Cardiac muscle cell (in vitro differentiated cells and primary cell): ENCODE results near the gene C19orf25. TPM values are rescaled to one million over a fixed set of nuclear protein-coding genes. Genes with fewer than 3 reads are reported as not detected.

ENCODE experiments used
- DNase-seq, 2 donors: peaks; one replicate each; pipeline versions ENCODE4 v3.0.0 to v3.0.0-alpha.2; 2010 to 2017; ENCODE audit warnings: low read depth in 1 of 2, low spot score in 1 of 2
- H3K27ac ChIP-seq: fragments of 200-600 bp; sonication (generic); 2 replicates; pipeline ENCODE4 v1.5.1; 2016
- H3K27me3 ChIP-seq: fragments of 200-600 bp; sonication (generic); 2 replicates; pipeline ENCODE4 v1.6.0; 2016; ENCODE audit warnings: control low read depth
- H3K36me3 ChIP-seq: fragments of 200-600 bp; sonication (generic); 2 replicates; pipeline ENCODE4 v1.5.1; 2016; ENCODE audit warnings: control low read depth
- H3K4me1 ChIP-seq: fragments of 200-600 bp; sonication (generic); 2 replicates; pipeline ENCODE4 v1.8.1; 2017; ENCODE audit warnings: low read depth, mild to moderate bottlenecking, mixed run types
- H3K4me3 ChIP-seq: fragments of 200-600 bp; sonication (generic); 2 replicates; pipeline ENCODE4 v1.5.1; 2016; ENCODE audit warnings: mild to moderate bottlenecking
- H3K9me3 ChIP-seq: fragments of 200-600 bp; sonication (generic); 2 replicates; pipeline ENCODE4 v1.5.1; 2017; ENCODE audit warnings: low read depth, mild to moderate bottlenecking, control low read depth
- polyA plus RNA-seq: library from polyadenylated mRNA; unstranded; fragments of >200 nt; fragmentation: Nextera tagmentation; extraction: Ambion mirVana; gene quantifications from 2 replicates; pipeline ENCODE4 v1.2.1, GENCODE V29; 2016
- total RNA-seq: library from RNA; depleted of rRNA; stranded (reverse); fragments of >200 nt; gene quantifications from 2 replicates; pipeline ENCODE4 v1.2.3, GENCODE V29; 2016
- TF ChIP-seq, protein P1 (sequence below): IDR thresholded peaks from 2 replicates; pipeline ENCODE4 v1.5.1; 2012; ENCODE audit warnings: low read depth, mild to moderate bottlenecking, low read length

Gene C19orf25
- total and polyA plus RNA-seq, 2 experiments from 2014 or later, result 52.4 to 84.9 TPM

DNA sequence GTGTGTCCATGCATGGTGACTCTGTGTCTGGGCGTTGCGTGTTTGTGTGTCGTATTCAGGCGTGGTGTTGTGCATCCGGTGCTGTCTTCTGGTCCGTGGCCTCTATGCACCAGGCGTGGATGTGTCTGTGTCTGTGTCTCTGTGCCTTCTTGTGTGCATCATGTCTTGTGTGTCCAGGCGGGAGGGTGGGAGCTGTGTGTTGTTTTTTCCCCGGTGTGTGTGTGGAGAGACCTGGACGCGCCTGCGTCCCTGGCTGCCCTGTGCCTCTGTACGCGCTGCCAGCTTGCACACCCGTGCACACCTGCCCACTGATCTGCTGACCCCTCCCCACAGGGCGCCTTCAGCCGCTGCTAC lies 45.9 kb upstream of the C19orf25 start:
- DNase-seq, result no peak
- Histone ChIP-seq H3K27me3 (peaks cover 83% of the 10 kb centered on the region), H3K4me3 (no peak overlapping the region), H3K4me1 (no peaks in the 10 kb centered on the region), H3K27ac (no peak overlapping the region), H3K9me3 (no peaks in the 10 kb centered on the region), H3K36me3 (no peaks in the 10 kb centered on the region)
- TF ChIP-seq, protein P1, sequence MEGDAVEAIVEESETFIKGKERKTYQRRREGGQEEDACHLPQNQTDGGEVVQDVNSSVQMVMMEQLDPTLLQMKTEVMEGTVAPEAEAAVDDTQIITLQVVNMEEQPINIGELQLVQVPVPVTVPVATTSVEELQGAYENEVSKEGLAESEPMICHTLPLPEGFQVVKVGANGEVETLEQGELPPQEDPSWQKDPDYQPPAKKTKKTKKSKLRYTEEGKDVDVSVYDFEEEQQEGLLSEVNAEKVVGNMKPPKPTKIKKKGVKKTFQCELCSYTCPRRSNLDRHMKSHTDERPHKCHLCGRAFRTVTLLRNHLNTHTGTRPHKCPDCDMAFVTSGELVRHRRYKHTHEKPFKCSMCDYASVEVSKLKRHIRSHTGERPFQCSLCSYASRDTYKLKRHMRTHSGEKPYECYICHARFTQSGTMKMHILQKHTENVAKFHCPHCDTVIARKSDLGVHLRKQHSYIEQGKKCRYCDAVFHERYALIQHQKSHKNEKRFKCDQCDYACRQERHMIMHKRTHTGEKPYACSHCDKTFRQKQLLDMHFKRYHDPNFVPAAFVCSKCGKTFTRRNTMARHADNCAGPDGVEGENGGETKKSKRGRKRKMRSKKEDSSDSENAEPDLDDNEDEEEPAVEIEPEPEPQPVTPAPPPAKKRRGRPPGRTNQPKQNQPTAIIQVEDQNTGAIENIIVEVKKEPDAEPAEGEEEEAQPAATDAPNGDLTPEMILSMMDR, result no peak

DNA sequence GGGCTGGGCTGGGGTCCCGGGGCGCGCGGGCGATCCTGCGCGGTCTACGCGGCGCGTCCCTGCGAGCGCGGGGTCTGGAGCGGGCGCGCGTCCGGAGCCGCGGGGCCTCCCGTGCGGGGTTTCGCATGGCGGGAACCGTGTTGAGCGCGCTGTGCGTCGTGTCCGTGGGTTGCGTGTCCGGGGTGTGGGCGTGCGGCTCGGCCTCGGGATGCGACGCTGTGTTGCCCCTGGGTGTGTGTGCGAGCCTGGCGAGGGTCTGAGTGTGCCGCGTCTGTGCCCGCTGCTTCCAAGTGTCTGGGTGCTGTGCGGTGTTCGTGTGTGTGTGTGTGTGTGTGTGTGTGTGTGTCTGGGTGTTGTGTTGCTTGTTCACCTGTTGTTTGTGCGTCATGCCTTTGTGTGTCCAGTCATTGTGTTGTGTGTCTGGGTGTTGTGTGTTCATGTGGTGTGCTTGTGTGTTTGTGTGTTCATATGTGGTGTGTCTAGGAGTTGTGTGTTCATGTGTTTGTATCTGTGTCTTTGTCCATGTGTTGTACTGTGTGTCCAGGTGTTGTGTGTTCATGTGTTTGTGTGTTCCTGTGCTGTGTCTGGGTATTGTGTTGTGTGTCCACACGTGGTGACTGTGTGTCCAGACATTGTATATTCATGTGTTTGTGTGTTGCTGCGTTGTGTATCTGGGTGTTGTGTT lies 45.4 kb upstream of the C19orf25 start:
- Histone ChIP-seq H3K4me1 (no peaks in the 10 kb centered on the region), H3K36me3 (no peaks in the 10 kb centered on the region), H3K27me3 (peaks cover 81% of the 10 kb centered on the region), H3K9me3 (no peaks in the 10 kb centered on the region), H3K4me3 (peak overlapping the region; percentile 28), H3K27ac (no peak overlapping the region)
- TF ChIP-seq, protein P1, result no peak
- DNase-seq, result no peak

DNA sequence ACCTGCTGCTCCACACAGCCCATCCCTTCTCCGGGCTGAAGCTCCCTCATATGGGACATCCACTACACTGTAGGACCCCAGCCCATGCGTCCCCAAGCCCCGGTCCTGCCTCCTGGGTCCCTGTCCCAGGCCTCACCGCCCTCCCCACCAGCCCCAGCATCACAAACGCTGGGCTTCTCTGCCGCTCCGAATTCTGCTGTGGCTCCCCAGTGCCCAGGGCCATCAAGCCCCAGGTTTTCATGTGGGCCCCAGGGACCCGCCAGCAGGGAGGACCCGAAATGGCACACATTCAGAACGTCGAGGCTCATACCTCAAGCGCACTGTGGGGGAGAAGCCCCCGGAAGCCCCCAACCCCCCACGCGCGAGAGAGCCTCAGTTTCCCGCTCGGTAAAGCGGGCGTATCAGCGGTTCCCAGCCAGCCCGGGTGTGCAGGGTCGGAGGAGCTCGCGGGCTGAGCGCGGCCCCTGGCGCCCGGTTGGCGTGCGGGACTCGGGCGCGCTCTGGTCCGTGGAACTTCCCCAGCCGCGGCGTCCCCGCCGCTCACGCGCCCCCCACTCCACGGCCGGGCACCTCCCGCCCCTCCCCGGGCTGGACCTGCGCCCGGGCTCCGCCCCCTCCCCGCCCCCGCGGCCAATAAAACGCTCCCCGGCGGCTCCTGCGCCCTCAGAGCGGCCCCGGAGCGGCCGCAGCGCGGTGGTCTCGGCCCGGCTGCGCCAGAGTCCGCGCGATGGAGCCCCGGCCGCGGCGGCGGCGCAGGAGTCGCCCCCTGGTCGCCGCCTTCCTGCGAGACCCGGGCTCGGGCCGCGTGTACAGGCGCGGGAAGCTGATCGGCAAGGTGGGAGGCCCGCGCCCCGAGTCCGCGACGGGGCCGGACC lies 44.6 kb upstream of the C19orf25 start, which contains the start of gene PLK5:
TSS of gene PLK5 (plus strand) at position 666 of the 875 bp plus-strand sequence. CDS start 2,920 bp downstream, outside the sequence.
- Histone ChIP-seq H3K27ac (no peak within 1 kb of the TSS), H3K4me3 (peak within 1 kb of the TSS; percentile 28), H3K27me3 (peaks cover 77% of the 10 kb centered on the region), H3K36me3 (no peaks in the 10 kb centered on the region), H3K9me3 (no peaks in the 10 kb centered on the region), H3K4me1 (no peaks in the 10 kb centered on the region)
- peak in 1 of 2 donors; percentile 42 for DNase-seq
- TF ChIP-seq, protein P1, result no peak

DNA sequence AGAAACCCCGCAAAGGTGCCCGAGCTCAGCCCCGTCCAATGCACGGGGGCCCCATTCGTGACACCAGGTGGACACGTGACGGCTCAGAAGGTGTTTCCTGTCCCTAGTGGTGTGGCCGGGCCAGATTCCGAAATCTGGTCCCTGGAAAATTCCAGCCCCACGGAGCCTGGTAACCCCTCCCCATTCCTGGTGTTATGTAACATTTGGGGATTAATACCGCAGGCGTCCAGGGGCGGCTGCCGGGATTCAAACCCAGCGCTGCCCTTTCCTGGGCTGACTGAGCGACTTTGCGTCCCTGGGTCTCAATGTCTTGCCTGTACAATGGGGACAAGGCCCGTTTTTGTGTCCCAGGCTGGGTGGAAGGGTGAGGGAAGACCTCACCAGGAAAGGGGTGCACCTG lies 43.8 kb upstream of the C19orf25 start:
- Histone ChIP-seq H3K4me3 (no peak overlapping the region), H3K27ac (no peak overlapping the region), H3K4me1 (no peaks in the 10 kb centered on the region), H3K27me3 (peaks cover 77% of the 10 kb centered on the region), H3K36me3 (no peaks in the 10 kb centered on the region), H3K9me3 (no peaks in the 10 kb centered on the region)
- no peak for DNase-seq
- TF ChIP-seq, protein P1, result no peak

DNA sequence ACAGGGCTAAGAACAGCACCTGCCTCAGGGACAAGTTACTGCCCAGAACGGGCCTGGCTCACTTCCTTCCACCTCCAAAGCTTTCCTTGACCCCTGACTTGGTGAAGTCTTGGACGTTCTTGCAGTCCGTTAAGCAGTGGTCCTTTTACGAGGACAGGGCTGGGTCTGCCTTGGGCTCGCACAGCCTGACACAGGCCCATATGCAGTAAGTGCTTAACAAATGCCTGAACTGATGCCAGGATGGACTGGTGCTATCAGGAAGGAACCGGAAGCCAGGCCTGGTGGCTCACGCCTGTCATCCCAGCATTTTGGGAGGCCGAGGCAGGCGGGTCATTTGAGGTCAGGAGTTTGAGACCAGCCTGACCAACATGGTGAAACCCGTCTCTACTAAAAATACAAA lies 43.0 kb upstream of the C19orf25 start:
- Histone ChIP-seq H3K27me3 (peaks cover 69% of the 10 kb centered on the region), H3K36me3 (no peaks in the 10 kb centered on the region), H3K4me1 (no peaks in the 10 kb centered on the region), H3K9me3 (no peaks in the 10 kb centered on the region), H3K4me3 (no peak overlapping the region), H3K27ac (no peak overlapping the region)
- TF ChIP-seq, protein P1, result no peak
- DNase-seq, result peak in 1 of 2 donors; percentile 37
